GM06990 (cell line): ENCODE results near the gene TCF12.
"Not testable (repeated sequence)": the region's sequence is repeated elsewhere in the genome, so short reads cannot be mapped to it uniquely, and the experiment has no call there.

Source experiments
- DNase-seq: peaks from one replicate; pipeline ENCODE4 v3.0.0-alpha.2; 2011; ENCODE audit not compliant: insufficient read length; ENCODE audit errors: extremely low read depth
- H3K27me3 ChIP-seq: replicated peaks from 2 replicates; pipeline ENCODE4 v1.6.0; 2011; ENCODE audit warnings: low read length; ENCODE audit not compliant: control insufficient read depth, insufficient read depth
- H3K36me3 ChIP-seq: 2 replicates; pipeline ENCODE4 v1.5.1; 2011; ENCODE audit warnings: low read length; ENCODE audit not compliant: control insufficient read depth, insufficient read depth
- H3K4me3 ChIP-seq: replicated peaks from 2 replicates; pipeline ENCODE4 v1.5.1; 2011; ENCODE audit warnings: low read depth, mild to moderate bottlenecking, control low read depth, low read length
- TF ChIP-seq, protein P1 (sequence below): IDR thresholded peaks from 2 replicates; pipeline ENCODE4 v1.5.1; 2011; ENCODE audit warnings: low read length, control low read depth, mild to moderate bottlenecking, inconsistent platforms; ENCODE audit not compliant: insufficient read depth, poor library complexity, severe bottlenecking

Gene TCF12

GRCh38 chr15:57156210-57156884 lies 237.9 kb downstream of the TCF12 start:
- TF ChIP-seq, protein P1, sequence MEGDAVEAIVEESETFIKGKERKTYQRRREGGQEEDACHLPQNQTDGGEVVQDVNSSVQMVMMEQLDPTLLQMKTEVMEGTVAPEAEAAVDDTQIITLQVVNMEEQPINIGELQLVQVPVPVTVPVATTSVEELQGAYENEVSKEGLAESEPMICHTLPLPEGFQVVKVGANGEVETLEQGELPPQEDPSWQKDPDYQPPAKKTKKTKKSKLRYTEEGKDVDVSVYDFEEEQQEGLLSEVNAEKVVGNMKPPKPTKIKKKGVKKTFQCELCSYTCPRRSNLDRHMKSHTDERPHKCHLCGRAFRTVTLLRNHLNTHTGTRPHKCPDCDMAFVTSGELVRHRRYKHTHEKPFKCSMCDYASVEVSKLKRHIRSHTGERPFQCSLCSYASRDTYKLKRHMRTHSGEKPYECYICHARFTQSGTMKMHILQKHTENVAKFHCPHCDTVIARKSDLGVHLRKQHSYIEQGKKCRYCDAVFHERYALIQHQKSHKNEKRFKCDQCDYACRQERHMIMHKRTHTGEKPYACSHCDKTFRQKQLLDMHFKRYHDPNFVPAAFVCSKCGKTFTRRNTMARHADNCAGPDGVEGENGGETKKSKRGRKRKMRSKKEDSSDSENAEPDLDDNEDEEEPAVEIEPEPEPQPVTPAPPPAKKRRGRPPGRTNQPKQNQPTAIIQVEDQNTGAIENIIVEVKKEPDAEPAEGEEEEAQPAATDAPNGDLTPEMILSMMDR, result no peak

GRCh38 chr15:57158589-57158988 lies 240.1 kb downstream of the TCF12 start:
- Histone ChIP-seq H3K36me3 (no peaks in the 10 kb centered on the region), H3K27me3 (no peaks in the 10 kb centered on the region), H3K4me3 (no peak overlapping the region)
- TF ChIP-seq, protein P1, result no peak
- no peak for DNase-seq

More at GRCh38 chr15:57156210-57156884, 237.9 kb downstream of the TCF12 start:
- Histone ChIP-seq H3K36me3 (no peaks in the 10 kb centered on the region), H3K27me3 (no peaks in the 10 kb centered on the region), H3K4me3 (no peak overlapping the region)
- no peak for DNase-seq

DNA sequence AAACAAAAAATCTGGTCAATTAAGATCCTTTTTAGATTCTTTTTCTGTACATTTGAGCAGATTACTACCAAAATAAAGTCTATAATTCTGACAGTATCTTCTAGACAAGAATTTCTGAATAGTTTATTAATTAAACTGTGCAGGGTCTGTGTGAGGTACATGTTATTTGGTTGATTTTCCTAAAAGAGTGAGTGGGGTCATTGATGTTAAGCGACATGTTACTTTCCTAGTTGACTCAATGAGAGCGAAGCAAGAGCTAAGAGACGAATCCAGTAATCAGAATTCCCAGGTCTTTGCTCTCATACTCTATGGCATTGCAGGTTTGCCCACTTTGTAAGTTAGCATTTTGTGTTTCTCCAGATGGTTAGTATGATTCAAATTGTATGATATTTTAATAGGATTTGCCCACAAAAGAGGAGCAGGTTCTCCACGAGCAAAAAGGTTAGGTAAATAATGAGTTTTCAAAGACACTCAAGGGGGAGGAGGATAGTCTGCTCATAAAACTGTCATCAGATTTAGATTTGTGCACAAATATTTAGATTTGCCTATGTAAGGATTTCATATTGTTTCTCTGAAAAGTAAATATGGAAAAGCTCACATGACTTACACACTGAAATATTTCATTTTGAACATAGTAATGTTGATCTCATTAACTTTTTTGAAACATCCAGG lies 240.7 kb downstream of the TCF12 start:
- Histone ChIP-seq H3K4me3 (no peak overlapping the region), H3K27me3 (no peaks in the 10 kb centered on the region), H3K36me3 (no peaks in the 10 kb centered on the region)
- no peak for DNase-seq
- TF ChIP-seq, protein P1, result no peak

- DNase-seq, result no peak
- no peaks in the 10 kb centered on the region for H3K36me3 ChIP-seq
Observed at GRCh38 chr15:57159767-57160166, 241.3 kb downstream of the TCF12 start.

GRCh38 chr15:57160823-57161560 lies 242.5 kb downstream of the TCF12 start:
- DNase-seq, result no peak
- Histone ChIP-seq H3K36me3 (no peaks in the 10 kb centered on the region), H3K4me3 (no peak overlapping the region), H3K27me3 (no peaks in the 10 kb centered on the region)
- TF ChIP-seq, protein P1, result no peak

More at GRCh38 chr15:57159767-57160166, 241.3 kb downstream of the TCF12 start:
- H3K27me3 ChIP-seq, result no peaks in the 10 kb centered on the region
- TF ChIP-seq, protein P1, result no peak
- no peak overlapping the region for H3K4me3 ChIP-seq

- not testable (repeated sequence) for H3K36me3 ChIP-seq
Observed at GRCh38 chr15:57164251-57164650, 245.8 kb downstream of the TCF12 start.

More at GRCh38 chr15:57164251-57164650, 245.8 kb downstream of the TCF12 start:
- not testable (repeated sequence) for H3K27me3 ChIP-seq, DNase-seq, H3K4me3 ChIP-seq
